ENCODE results near the gene NPM3. TPM values are rescaled to one million over a fixed set of nuclear protein-coding genes. Genes with fewer than 3 reads are reported as not detected.

NPM3 gene
- polyA plus RNA-seq, 1 of the 3 experiments (the other 2 are of a cell fraction), result 105 TPM

GRCh38 chr10:101758858-101759257, 24.4 kb downstream of the NPM3 start:
- Histone ChIP-seq H3K27ac (ENCODE audit: low read depth in 2 of 2, low read length in 1 of 2) (no peak overlapping the region), H3K4me3 (ENCODE audit: low read depth in 2 of 2, low read length in 1 of 2) (no peak overlapping the region), H4K20me1 (ENCODE audit: insufficient read depth) (no peaks in the 10 kb centered on the region), H3K9me3 (no peaks in the 10 kb centered on the region), H3K36me3 (replicated peaks in 1 of 2; ENCODE audit: control insufficient read depth in 1 of 2, insufficient read depth in 2 of 2, low read length in 1 of 2) (no peaks in the 10 kb centered on the region), H3K27me3 (ENCODE audit: insufficient read depth) (no peaks in the 10 kb centered on the region; the same call in 1 of the 2 replicates), H2AFZ (ENCODE audit: low read depth) (no peak overlapping the region), H3K4me1 (ENCODE audit: control insufficient read depth in 1 of 2, insufficient read depth in 2 of 2, low read depth in 1 of 2, low read length in 1 of 2) (no peaks in the 10 kb centered on the region; a peak in 1 of 4 replicates), H3K79me2 (ENCODE audit: insufficient read depth) (no peaks in the 10 kb centered on the region), H3K9ac (no peak overlapping the region), H3K4me2 (no peak overlapping the region), H3K9me2 (no peaks in the 10 kb centered on the region), H3F3A (replicated peaks; ENCODE audit: insufficient read depth) (no peaks in the 10 kb centered on the region)
- no peak for DNase-seq
- TF ChIP-seq MXI1 (IDR thresholded peaks at IDR 0.05; ENCODE audit: low read depth, low read length) (no peak), CTCF (IDR thresholded peaks at IDR 0.05) (no peak), FOXM1 (IDR thresholded peaks at IDR 0.05; ENCODE audit: low read depth) (no peak), GABPA (IDR thresholded peaks at IDR 0.05; ENCODE audit: low read depth) (no peak), FOSL2 (IDR thresholded peaks at IDR 0.05; ENCODE audit: borderline replicate concordance, low read depth) (no peak), TCF12 (IDR thresholded peaks at IDR 0.05) (no peak), RFX5 (IDR thresholded peaks at IDR 0.05; ENCODE audit: low read length) (no peak), YY1 (IDR thresholded peaks at IDR 0.05; ENCODE audit: low read depth) (no peak), FOXJ3 (CRISPR knock-in tag; IDR thresholded peaks at IDR 0.05) (no peak), RXRA (IDR thresholded peaks at IDR 0.05; ENCODE audit: borderline replicate concordance, low read depth) (no peak), REST (IDR thresholded peaks at IDR 0.05; ENCODE audit: low read depth, low read length) (no peak), NFIC (IDR thresholded peaks at IDR 0.05; ENCODE audit: borderline replicate concordance) (no peak), EP300 (IDR thresholded peaks at IDR 0.05; ENCODE audit: borderline replicate concordance in 1 of 2, low read depth in 1 of 2, low read length in 1 of 2) (no peak), ZBTB33 (IDR thresholded peaks at IDR 0.05; ENCODE audit: borderline replicate concordance, low read depth) (no peak)
- ChIA-PET CTCF (interaction anchor here (0.7 to 3.3 kb wide), 5 partner anchors 11 to 1540 kb away, joined by 3 to 12 read pairs (median 6); no protein-coding TSS in a partner anchor), POLR2A (no interaction called here)
- 62% methylated on average over 2 of the region's 2 CpGs for WGBS (ENCODE audit: low lambda C conversion rate)

Data from SK-N-SH (cell line).